OCI-LY7 (cell line): ENCODE measurements around the gene RMP24.

Experiments
- BruUV-seq: library from RNA; stranded (reverse); fragments of 400-500 nt; replicated peaks from 2 replicates; lab custom pipeline; 2021; lab: Mats Ljungman, UMichigan
- CTCF ChIA-PET: fragments of 300-600 bp; sonication (Branson Sonifier 250); formaldehyde crosslinking; loops from one replicate; lab custom pipeline; 2022; ENCODE audit warnings: antibody characterized with exemption; ENCODE audit not compliant: unreplicated experiment; lab: Charles Lee
- POLR2A ChIA-PET: fragments of 300-600 bp; sonication (Branson Sonifier 250); formaldehyde crosslinking; loops from one replicate; lab custom pipeline; 2022; ENCODE audit warnings: antibody characterized with exemption; lab: Charles Lee
- DNase-seq: peaks from one replicate; pipeline ENCODE4 v3.0.0-alpha.2; 2015; ENCODE audit warnings: low spot score
- H2AFZ ChIP-seq: fragments of 200-600 bp; sonication (generic), shearing (Covaris generic); 2 replicates; pipeline ENCODE4 v1.6.1; 2014; ENCODE audit warnings: mild to moderate bottlenecking, antibody characterized with exemption, low read length, moderate library complexity
- H3K27ac ChIP-seq: fragments of 200-600 bp; sonication (generic); 2 replicates; pipeline ENCODE4 v1.5.1; 2014; ENCODE audit warnings: mixed run types, low read depth, mild to moderate bottlenecking, moderate library complexity, low read length, inconsistent platforms; ENCODE audit not compliant: poor library complexity, severe bottlenecking
- H3K36me3 ChIP-seq: fragments of 200-600 bp; sonication (generic); 2 replicates; pipeline ENCODE4 v1.6.1; 2014; ENCODE audit warnings: mild to moderate bottlenecking, antibody characterized with exemption, low read length, moderate library complexity, mixed read lengths; ENCODE audit not compliant: insufficient read depth
- H3K4me1 ChIP-seq: fragments of 200-600 bp; sonication (generic); 2 replicates; pipeline ENCODE4 v1.5.1; 2014; ENCODE audit warnings: mild to moderate bottlenecking, low read length; ENCODE audit not compliant: insufficient read depth, poor library complexity, severe bottlenecking
- H3K4me2 ChIP-seq: fragments of 200-600 bp; sonication (generic); 2 replicates; pipeline ENCODE4 v1.6.1; 2014; ENCODE audit warnings: mild to moderate bottlenecking, low read length
- H3K4me3 ChIP-seq: fragments of 200-600 bp; sonication (generic); 2 replicates; pipeline ENCODE4 v1.5.1; 2014; ENCODE audit warnings: mild to moderate bottlenecking, low read depth, low read length; ENCODE audit not compliant: poor library complexity, severe bottlenecking
- H3K79me2 ChIP-seq: fragments of 200-600 bp; sonication (generic); 2 replicates; pipeline ENCODE4 v1.6.1; 2016; ENCODE audit warnings: low read depth, mild to moderate bottlenecking, low read length, moderate library complexity, mixed read lengths; ENCODE audit not compliant: insufficient read depth
- H3K9me2 ChIP-seq: fragments of 200-600 bp; sonication (generic); 2 replicates; pipeline ENCODE4 v1.6.1; 2016; ENCODE audit warnings: mild to moderate bottlenecking, low read length, mixed read lengths; ENCODE audit not compliant: insufficient read depth
- H3K9me3 ChIP-seq: fragments of 200-600 bp; sonication (generic); 2 replicates; pipeline ENCODE4 v1.6.1; 2014; ENCODE audit warnings: mild to moderate bottlenecking, mixed run types, low read length, mixed read lengths
- H4K20me1 ChIP-seq: fragments of 200-600 bp; sonication (generic); 2 replicates; pipeline ENCODE4 v1.6.1; 2014; ENCODE audit warnings: mild to moderate bottlenecking, antibody characterized with exemption, low read length, moderate library complexity, mixed read lengths; ENCODE audit not compliant: insufficient read depth
- EZH2phosphoT487 ChIP-seq: fragments of 200-600 bp; sonication (generic); IDR thresholded peaks from 2 replicates; pipeline ENCODE4 v1.6.1; 2018; ENCODE audit warnings: low read depth, borderline replicate concordance, mild to moderate bottlenecking, mixed run types, antibody characterized with exemption, low read length, moderate library complexity, mixed read lengths
- intact Hi-C: fragments of 100-400 bp; cut with micrococcal nuclease; formaldehyde crosslinking; loops from one replicate; pipeline ENCODE4 v1.10.0; 2022; ENCODE audit not compliant: unreplicated experiment
- TF ChIP-seq, protein P1 (sequence below): fragments of 200-600 bp; sonication (generic); conservative IDR thresholded peaks from 2 replicates; pipeline ENCODE4 v1.5.1; 2014; ENCODE audit warnings: mild to moderate bottlenecking, antibody characterized with exemption, low read length, moderate library complexity, mixed read lengths

Gene RMP24

DNA sequence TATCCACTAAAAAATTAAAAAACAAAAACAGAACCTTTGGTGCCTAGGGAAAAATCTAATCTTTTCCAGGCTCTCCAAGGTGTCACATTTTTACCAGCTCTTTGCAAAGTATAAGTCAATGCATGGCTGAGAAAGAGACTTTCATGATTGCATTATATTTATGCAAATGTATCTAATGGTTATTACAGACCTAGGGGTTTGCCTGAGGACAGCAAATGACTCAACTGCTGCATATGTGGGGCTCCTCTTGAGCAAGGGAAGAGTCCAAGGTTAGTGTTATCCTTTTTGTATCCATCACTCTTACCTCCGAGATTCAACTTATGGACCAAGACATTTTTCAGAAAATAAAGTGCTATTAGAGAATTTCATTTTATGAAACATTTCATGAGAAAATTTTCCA, 33.9 kb upstream of the RMP24 start:
- BruUV-seq: no TSS peak

DNA sequence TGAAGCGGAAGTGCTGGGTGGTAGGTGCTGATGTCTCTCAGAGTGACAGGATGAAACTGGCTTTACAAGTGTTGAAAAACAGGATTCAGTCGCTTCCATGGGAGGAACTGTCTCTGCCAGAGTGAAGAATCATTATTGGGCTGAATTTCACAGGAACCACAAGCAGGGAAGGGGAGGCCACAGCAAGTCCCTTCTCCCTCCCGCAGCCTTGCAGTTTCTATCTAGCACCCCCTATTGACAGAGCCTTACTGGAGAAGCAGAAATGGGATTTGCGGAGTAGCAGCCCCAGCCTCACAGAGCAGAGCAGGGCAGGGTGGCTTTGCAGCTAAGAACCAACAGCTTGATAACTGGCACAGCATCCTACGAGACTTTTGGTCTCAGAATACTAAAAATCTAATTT, 33.3 kb upstream of the RMP24 start:
- Histone ChIP-seq H3K36me3 (no peaks in the 10 kb centered on the region), H3K27ac (no peak overlapping the region), H4K20me1 (no peaks in the 10 kb centered on the region), H3K9me2 (no peaks in the 10 kb centered on the region), H3K4me2 (no peak overlapping the region), H3K4me1 (no peaks in the 10 kb centered on the region), H3K9me3 (no peaks in the 10 kb centered on the region), H2AFZ (no peak overlapping the region), H3K79me2 (no peaks in the 10 kb centered on the region), H3K4me3 (no peak overlapping the region)
- POLR2A ChIA-PET: no interaction called here
- CTCF ChIA-PET: no interaction called here
- intact Hi-C loops: no loop called here
- BruUV-seq: no TSS peak
- no peak for TF ChIP-seq EZH2phosphoT487
- TF ChIP-seq, protein P1, sequence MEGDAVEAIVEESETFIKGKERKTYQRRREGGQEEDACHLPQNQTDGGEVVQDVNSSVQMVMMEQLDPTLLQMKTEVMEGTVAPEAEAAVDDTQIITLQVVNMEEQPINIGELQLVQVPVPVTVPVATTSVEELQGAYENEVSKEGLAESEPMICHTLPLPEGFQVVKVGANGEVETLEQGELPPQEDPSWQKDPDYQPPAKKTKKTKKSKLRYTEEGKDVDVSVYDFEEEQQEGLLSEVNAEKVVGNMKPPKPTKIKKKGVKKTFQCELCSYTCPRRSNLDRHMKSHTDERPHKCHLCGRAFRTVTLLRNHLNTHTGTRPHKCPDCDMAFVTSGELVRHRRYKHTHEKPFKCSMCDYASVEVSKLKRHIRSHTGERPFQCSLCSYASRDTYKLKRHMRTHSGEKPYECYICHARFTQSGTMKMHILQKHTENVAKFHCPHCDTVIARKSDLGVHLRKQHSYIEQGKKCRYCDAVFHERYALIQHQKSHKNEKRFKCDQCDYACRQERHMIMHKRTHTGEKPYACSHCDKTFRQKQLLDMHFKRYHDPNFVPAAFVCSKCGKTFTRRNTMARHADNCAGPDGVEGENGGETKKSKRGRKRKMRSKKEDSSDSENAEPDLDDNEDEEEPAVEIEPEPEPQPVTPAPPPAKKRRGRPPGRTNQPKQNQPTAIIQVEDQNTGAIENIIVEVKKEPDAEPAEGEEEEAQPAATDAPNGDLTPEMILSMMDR: peak; percentile 43
- peak; percentile 1 for DNase-seq

More for the DNA sequence above, 33.9 kb upstream of the RMP24 start:
- no peaks in the 10 kb centered on the region for H3K4me1 ChIP-seq
- POLR2A ChIA-PET: interaction anchor here (1.0 kb wide), 1 partner anchor 63 kb away, joined by 3 read pairs; no protein-coding TSS in a partner anchor
- no peaks in the 10 kb centered on the region for H3K9me2 ChIP-seq
- no peaks in the 10 kb centered on the region for H3K9me3 ChIP-seq
- H3K36me3 ChIP-seq: no peaks in the 10 kb centered on the region
- no peak for TF ChIP-seq EZH2phosphoT487
- TF ChIP-seq, protein P1: no peak
- no peaks in the 10 kb centered on the region for H3K79me2 ChIP-seq
- H3K4me2 ChIP-seq: no peak overlapping the region
- no peak overlapping the region for H3K4me3 ChIP-seq
- no peaks in the 10 kb centered on the region for H4K20me1 ChIP-seq
- CTCF ChIA-PET: interaction anchor here (0.6 kb wide), 1 partner anchor 286 kb away, joined by 3 read pairs; no protein-coding TSS in a partner anchor
- H2AFZ ChIP-seq: no peak overlapping the region
- intact Hi-C loops: no loop called here
- H3K27ac ChIP-seq: no peak overlapping the region
- no peak for DNase-seq

DNA sequence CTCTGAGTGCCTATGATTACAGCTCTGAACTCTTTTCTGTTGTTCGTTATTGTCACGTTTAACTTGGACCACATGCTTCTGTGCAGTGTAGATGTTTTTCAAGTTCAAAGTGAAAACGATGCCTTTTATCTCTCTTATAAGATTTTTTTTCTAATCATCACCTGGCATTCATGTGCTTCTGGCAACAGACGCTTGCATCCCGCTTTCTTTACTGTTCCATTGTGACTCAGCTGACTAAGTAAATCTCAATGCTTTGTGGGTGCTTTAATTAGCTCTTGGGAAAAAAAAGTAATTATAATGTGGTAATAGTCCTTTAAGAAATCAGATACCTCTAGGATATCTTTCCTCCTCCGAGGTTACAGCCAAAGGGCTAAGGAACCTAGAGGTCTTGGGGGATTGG, 31.2 kb upstream of the RMP24 start:
- H3K4me1 ChIP-seq: no peaks in the 10 kb centered on the region
- BruUV-seq: no TSS peak
- ChIA-PET POLR2A (no interaction called here), CTCF (no interaction called here)
- DNase-seq: no peak
- H3K9me3 ChIP-seq: no peaks in the 10 kb centered on the region
- no peaks in the 10 kb centered on the region for H3K79me2 ChIP-seq
- no peaks in the 10 kb centered on the region for H3K9me2 ChIP-seq
- H3K36me3 ChIP-seq: no peaks in the 10 kb centered on the region
- TF ChIP-seq, protein P1: no peak
- no peak for TF ChIP-seq EZH2phosphoT487
- intact Hi-C loops: no loop called here
- H4K20me1 ChIP-seq: no peaks in the 10 kb centered on the region
- H3K27ac ChIP-seq: no peak overlapping the region
- no peak overlapping the region for H3K4me2 ChIP-seq
- no peak overlapping the region for H2AFZ ChIP-seq
- no peak overlapping the region for H3K4me3 ChIP-seq
